ENCODE results near the gene NFATC2. TPM values are rescaled to one million over a fixed set of nuclear protein-coding genes. Genes with fewer than 3 reads are reported as not detected.

NFATC2 gene
- polyA plus RNA-seq, 1 of the 3 experiments (the other 2 are of a cell fraction): 0.36 TPM

- peaks cover 0 to 4% of the 10 kb centered on the region in 2 experiments for H3K36me3 ChIP-seq (replicated peaks in 1 of 2; ENCODE audit: control insufficient read depth in 1 of 2, insufficient read depth in 2 of 2, low read length in 1 of 2)
- no peak overlapping the region for H3K4me2 ChIP-seq
- no peaks in the 10 kb centered on the region for H3K9me2 ChIP-seq
- H3K9ac ChIP-seq: no peak overlapping the region
- H3K9me3 ChIP-seq: peaks cover 5% of the 10 kb centered on the region; the same call in 1 of the 2 replicates
- TF ChIP-seq FOSL2 (IDR thresholded peaks at IDR 0.05; ENCODE audit: borderline replicate concordance, low read depth) (no peak), RCOR1 (IDR thresholded peaks at IDR 0.05; ENCODE audit: low read length) (no peak)
- CTCF ChIA-PET: interaction anchor here (0.6 kb wide), 2 partner anchors 45 to 278 kb away, joined by 3 read pairs; no protein-coding TSS in a partner anchor
- no peak overlapping the region for H2AFZ ChIP-seq (ENCODE audit: low read depth)
- no peaks in the 10 kb centered on the region for H3K27me3 ChIP-seq (ENCODE audit: insufficient read depth)
- DNase-seq: no peak
- WGBS (ENCODE audit: low lambda C conversion rate): 76% methylated on average over 19 of the region's 19 CpGs
- peaks cover 8 to 17% of the 10 kb centered on the region in 2 experiments; a peak in 3 of 4 replicates for H3K4me1 ChIP-seq (ENCODE audit: control insufficient read depth in 1 of 2, insufficient read depth in 2 of 2, low read depth in 1 of 2, low read length in 1 of 2)
- no peaks in the 10 kb centered on the region for H3K79me2 ChIP-seq (ENCODE audit: insufficient read depth)
- H4K20me1 ChIP-seq (ENCODE audit: insufficient read depth): no peaks in the 10 kb centered on the region
- no peak overlapping the region; a peak in 1 of 4 replicates for H3K27ac ChIP-seq (ENCODE audit: low read depth in 2 of 2, low read length in 1 of 2)
- H3F3A ChIP-seq (replicated peaks; ENCODE audit: insufficient read depth): no peaks in the 10 kb centered on the region
- no peak overlapping the region for H3K4me3 ChIP-seq (ENCODE audit: low read depth in 2 of 2, low read length in 1 of 2)
- POLR2A ChIA-PET: no interaction called here
Measured at GRCh38 chr20:51533291-51534172, 9.0 kb downstream of the NFATC2 start.

DNA sequence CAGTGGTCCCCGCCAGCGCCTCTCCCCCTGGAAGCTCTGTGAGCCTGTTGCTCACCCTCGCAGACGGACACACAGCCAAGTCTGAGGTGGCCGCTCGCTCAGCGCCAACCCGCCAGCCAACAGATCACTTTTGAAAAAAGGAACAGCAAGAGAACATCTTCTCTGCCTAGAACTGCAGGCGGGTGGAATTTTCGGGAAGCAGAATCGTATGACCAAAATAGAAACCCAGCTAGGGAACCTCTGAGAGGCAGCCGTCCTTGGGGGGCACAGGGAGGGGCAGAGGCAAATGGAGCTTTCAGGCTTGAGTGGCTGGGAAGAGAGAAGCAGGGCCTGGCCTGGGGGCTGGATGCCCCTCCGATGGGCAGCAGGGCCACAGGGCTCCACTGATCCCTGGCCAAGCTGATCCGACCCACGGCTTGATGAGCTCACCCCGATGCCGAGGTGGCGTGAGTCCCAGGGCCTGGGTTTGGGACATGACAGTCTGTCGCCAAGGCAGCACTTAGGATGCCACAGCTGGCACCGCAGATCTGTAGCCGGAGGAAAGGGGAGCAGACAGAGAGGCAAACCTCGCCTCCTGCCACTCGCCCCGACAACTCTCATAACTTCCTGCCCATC lies 9.8 kb downstream of the NFATC2 start:
- H3K4me2 ChIP-seq: no peak overlapping the region
- no peaks in the 10 kb centered on the region for H3K27me3 ChIP-seq (ENCODE audit: insufficient read depth)
- no peak overlapping the region for H3K4me3 ChIP-seq (ENCODE audit: low read depth in 2 of 2, low read length in 1 of 2)
- no peaks in the 10 kb centered on the region for H3K79me2 ChIP-seq (ENCODE audit: insufficient read depth)
- H3K9ac ChIP-seq: no peak overlapping the region
- no peaks in the 10 kb centered on the region for H3F3A ChIP-seq (replicated peaks; ENCODE audit: insufficient read depth)
- WGBS (ENCODE audit: low lambda C conversion rate): 92% methylated on average over 15 of the region's 24 CpGs
- no peak for DNase-seq
- no peaks in the 10 kb centered on the region for H3K36me3 ChIP-seq (replicated peaks in 1 of 2; ENCODE audit: control insufficient read depth in 1 of 2, insufficient read depth in 2 of 2, low read length in 1 of 2)
- ChIA-PET POLR2A (no interaction called here), CTCF (interaction anchor here (0.6 kb wide), 2 partner anchors 44 to 279 kb away, joined by 3 read pairs; no protein-coding TSS in a partner anchor)
- H3K9me2 ChIP-seq: no peaks in the 10 kb centered on the region
- H3K9me3 ChIP-seq: peaks cover under 1% of the 10 kb centered on the region; the same call in 1 of the 2 replicates
- H3K4me1 ChIP-seq (ENCODE audit: control insufficient read depth in 1 of 2, insufficient read depth in 2 of 2, low read depth in 1 of 2, low read length in 1 of 2): peaks cover 8 to 17% of the 10 kb centered on the region in 2 experiments; a peak in 3 of 4 replicates
- no peak overlapping the region for H2AFZ ChIP-seq (ENCODE audit: low read depth)
- H4K20me1 ChIP-seq (ENCODE audit: insufficient read depth): no peaks in the 10 kb centered on the region
- H3K27ac ChIP-seq (ENCODE audit: low read depth in 2 of 2, low read length in 1 of 2): no peak overlapping the region; a peak in 1 of 4 replicates
- TF ChIP-seq JUND (IDR thresholded peaks at IDR 0.05): no peak
- TF ChIP-seq RXRA (IDR thresholded peaks at IDR 0.05; ENCODE audit: borderline replicate concordance, low read depth): no peak
- no peak for TF ChIP-seq TCF12 (IDR thresholded peaks at IDR 0.05)
- TF ChIP-seq FOXJ3 (CRISPR knock-in tag; IDR thresholded peaks at IDR 0.05): no peak
- TF ChIP-seq, protein P1, sequence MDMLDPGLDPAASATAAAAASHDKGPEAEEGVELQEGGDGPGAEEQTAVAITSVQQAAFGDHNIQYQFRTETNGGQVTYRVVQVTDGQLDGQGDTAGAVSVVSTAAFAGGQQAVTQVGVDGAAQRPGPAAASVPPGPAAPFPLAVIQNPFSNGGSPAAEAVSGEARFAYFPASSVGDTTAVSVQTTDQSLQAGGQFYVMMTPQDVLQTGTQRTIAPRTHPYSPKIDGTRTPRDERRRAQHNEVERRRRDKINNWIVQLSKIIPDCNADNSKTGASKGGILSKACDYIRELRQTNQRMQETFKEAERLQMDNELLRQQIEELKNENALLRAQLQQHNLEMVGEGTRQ (IDR thresholded peaks at IDR 0.05; ENCODE audit: borderline replicate concordance, low read depth, low read length): no peak
- TF ChIP-seq RCOR1 (IDR thresholded peaks at IDR 0.05; ENCODE audit: low read length): no peak
- TF ChIP-seq RAD21 (IDR thresholded peaks at IDR 0.05; ENCODE audit: low read length): no peak
- TF ChIP-seq TEAD4 (IDR thresholded peaks at IDR 0.05; ENCODE audit: borderline replicate concordance, insufficient read depth): no peak
- no peak for TF ChIP-seq FOSL2 (IDR thresholded peaks at IDR 0.05; ENCODE audit: borderline replicate concordance, low read depth)
- no peak for TF ChIP-seq EZH2phosphoT487 (IDR thresholded peaks at IDR 0.05; ENCODE audit: borderline replicate concordance, low read depth)
- TF ChIP-seq IRF3 (IDR thresholded peaks at IDR 0.05; ENCODE audit: low read depth, low read length): no peak
- TF ChIP-seq, protein P2, sequence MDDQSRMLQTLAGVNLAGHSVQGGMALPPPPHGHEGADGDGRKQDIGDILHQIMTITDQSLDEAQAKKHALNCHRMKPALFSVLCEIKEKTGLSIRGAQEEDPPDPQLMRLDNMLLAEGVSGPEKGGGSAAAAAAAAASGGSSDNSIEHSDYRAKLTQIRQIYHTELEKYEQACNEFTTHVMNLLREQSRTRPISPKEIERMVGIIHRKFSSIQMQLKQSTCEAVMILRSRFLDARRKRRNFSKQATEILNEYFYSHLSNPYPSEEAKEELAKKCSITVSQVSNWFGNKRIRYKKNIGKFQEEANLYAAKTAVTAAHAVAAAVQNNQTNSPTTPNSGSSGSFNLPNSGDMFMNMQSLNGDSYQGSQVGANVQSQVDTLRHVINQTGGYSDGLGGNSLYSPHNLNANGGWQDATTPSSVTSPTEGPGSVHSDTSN (IDR thresholded peaks at IDR 0.05): no peak
- no peak for TF ChIP-seq FOXM1 (IDR thresholded peaks at IDR 0.05; ENCODE audit: low read depth)
- TF ChIP-seq ELF1 (IDR thresholded peaks at IDR 0.05): no peak
- TF ChIP-seq GABPA (IDR thresholded peaks at IDR 0.05; ENCODE audit: low read depth): no peak
- no peak for TF ChIP-seq EP300 (IDR thresholded peaks at IDR 0.05; ENCODE audit: borderline replicate concordance in 1 of 2, low read depth in 1 of 2, low read length in 1 of 2)
- TF ChIP-seq, protein P3, sequence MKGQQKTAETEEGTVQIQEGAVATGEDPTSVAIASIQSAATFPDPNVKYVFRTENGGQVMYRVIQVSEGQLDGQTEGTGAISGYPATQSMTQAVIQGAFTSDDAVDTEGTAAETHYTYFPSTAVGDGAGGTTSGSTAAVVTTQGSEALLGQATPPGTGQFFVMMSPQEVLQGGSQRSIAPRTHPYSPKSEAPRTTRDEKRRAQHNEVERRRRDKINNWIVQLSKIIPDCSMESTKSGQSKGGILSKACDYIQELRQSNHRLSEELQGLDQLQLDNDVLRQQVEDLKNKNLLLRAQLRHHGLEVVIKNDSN (IDR thresholded peaks at IDR 0.05; ENCODE audit: borderline replicate concordance, low read depth): no peak
- no peak for TF ChIP-seq POLR2AphosphoS5 (IDR thresholded peaks at IDR 0.05; ENCODE audit: low read depth, low read length)
- no peak for TF ChIP-seq MEF2A (IDR thresholded peaks at IDR 0.05; ENCODE audit: borderline replicate concordance, low read depth)
- TF ChIP-seq SIN3A (IDR thresholded peaks at IDR 0.05; ENCODE audit: borderline replicate concordance, low read depth, low read length): no peak
